Lower leg skin (tissue), 3 donors: ENCODE measurements around the gene GRIK4.

Experiments used
- POLR2A ChIP-seq, 2 donors: fragments of 450-650 bp; IDR thresholded peaks; one replicate each; pipeline ENCODE4 v1.6.1; 2016 to 2017; ENCODE audit warnings: antibody characterized with exemption in 2 of 2, mild to moderate bottlenecking in 1 of 2, moderate library complexity in 1 of 2
- TF ChIP-seq, protein P1 (sequence below), 3 donors: fragments of 450-650 bp; IDR thresholded peaks; one replicate each; pipeline ENCODE4 v1.5.1; 2016; ENCODE audit warnings: antibody characterized with exemption in 3 of 3, mild to moderate bottlenecking in 3 of 3, moderate library complexity in 2 of 3

DNA sequence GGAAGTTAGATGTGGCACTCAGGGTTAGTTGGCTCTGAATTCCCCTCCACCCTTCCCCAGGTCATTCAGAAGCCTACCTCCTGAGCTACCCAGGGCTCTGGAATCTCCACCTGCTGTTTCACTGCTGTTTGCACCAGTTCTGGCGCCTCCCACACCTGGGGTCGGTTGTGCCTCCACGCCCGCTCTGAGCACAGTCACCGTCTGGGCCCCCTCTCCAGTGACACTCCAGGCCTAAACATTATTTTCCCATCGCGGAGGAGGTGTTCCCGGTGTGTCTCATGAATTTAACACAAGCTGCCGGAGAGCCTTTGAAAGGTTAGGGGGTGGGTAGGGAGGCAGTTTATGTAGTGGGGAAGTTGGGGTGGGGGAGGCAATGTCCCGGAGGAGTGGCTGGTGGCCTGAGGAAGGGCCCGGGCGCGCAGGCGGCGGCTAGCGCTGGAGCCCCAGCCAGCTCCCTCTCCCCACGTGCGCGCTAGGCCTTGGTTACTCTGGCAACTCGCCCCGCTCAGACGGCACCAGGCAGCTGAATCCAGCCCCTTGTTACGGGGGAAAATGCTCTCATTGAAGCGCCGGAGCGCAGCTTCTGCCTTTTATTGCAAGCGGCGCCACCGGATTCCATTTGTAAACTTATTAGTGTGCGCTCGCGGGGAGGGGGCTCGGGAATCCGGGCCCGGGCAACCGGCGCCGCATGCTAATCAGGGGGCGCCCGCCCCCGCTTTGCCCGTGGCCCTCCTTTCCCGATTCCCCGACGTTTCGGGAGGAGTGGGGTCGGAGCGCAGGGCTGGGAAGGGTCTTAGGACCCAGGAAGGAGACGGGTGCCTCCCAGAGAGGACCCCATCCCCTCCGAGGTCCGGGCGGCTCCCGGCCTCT is 52.4 kb downstream of the GRIK4 start:
- no peak for TF ChIP-seq POLR2A (IDR thresholded peaks at IDR 0.05)
- TF ChIP-seq, protein P1, sequence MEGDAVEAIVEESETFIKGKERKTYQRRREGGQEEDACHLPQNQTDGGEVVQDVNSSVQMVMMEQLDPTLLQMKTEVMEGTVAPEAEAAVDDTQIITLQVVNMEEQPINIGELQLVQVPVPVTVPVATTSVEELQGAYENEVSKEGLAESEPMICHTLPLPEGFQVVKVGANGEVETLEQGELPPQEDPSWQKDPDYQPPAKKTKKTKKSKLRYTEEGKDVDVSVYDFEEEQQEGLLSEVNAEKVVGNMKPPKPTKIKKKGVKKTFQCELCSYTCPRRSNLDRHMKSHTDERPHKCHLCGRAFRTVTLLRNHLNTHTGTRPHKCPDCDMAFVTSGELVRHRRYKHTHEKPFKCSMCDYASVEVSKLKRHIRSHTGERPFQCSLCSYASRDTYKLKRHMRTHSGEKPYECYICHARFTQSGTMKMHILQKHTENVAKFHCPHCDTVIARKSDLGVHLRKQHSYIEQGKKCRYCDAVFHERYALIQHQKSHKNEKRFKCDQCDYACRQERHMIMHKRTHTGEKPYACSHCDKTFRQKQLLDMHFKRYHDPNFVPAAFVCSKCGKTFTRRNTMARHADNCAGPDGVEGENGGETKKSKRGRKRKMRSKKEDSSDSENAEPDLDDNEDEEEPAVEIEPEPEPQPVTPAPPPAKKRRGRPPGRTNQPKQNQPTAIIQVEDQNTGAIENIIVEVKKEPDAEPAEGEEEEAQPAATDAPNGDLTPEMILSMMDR (IDR thresholded peaks at IDR 0.05) = no peak
